Measurements from ENCODE around the gene CST11.

The CST11 gene

GRCh38 chr20:23414526-23415188 lies 38.0 kb downstream of the CST11 start:
- no peak for TF ChIP-seq CTCF (IDR thresholded peaks at IDR 0.05; ENCODE audit: low read depth, low read length)
- DNase-seq (ENCODE audit: low read depth in 2 of 2), result no peak
- no peak overlapping the region for H3K4me3 ChIP-seq (replicated peaks in 1 of 2; ENCODE audit: low read depth in 2 of 2, low read length in 2 of 2)

- H3K4me3 ChIP-seq (replicated peaks in 1 of 2; ENCODE audit: low read depth in 2 of 2, low read length in 2 of 2), result no peak overlapping the region
- DNase-seq (ENCODE audit: low read depth in 2 of 2), result no peak
- TF ChIP-seq CTCF (IDR thresholded peaks at IDR 0.05; ENCODE audit: low read depth, low read length), result no peak
These were observed 38.7 kb downstream of the CST11 start for GRCh38 chr20:23413862-23414422.

GRCh38 chr20:23412026-23412425 lies 40.6 kb downstream of the CST11 start:
- no peak overlapping the region for H3K4me3 ChIP-seq (replicated peaks in 1 of 2; ENCODE audit: low read depth in 2 of 2, low read length in 2 of 2)
- TF ChIP-seq CTCF (IDR thresholded peaks at IDR 0.05; ENCODE audit: low read depth, low read length), result no peak
- DNase-seq (ENCODE audit: low read depth in 2 of 2), result peak in 1 of 2 donors; percentile 29

- peak in 1 of 2 donors; percentile 27 for DNase-seq (ENCODE audit: low read depth in 2 of 2)
- no peak for TF ChIP-seq CTCF (IDR thresholded peaks at IDR 0.05; ENCODE audit: low read depth, low read length)
- no peak overlapping the region for H3K4me3 ChIP-seq (replicated peaks in 1 of 2; ENCODE audit: low read depth in 2 of 2, low read length in 2 of 2)
These were observed 41.6 kb downstream of the CST11 start for GRCh38 chr20:23410916-23411695.

- TF ChIP-seq CTCF (IDR thresholded peaks at IDR 0.05; ENCODE audit: low read depth, low read length), result no peak
- H3K4me3 ChIP-seq (replicated peaks in 1 of 2; ENCODE audit: low read depth in 2 of 2, low read length in 2 of 2), result no peak overlapping the region
- DNase-seq (ENCODE audit: low read depth in 2 of 2), result no peak
These were observed 42.9 kb downstream of the CST11 start for GRCh38 chr20:23409800-23410199.

- DNase-seq (ENCODE audit: low read depth in 2 of 2), result no peak
These were observed 43.7 kb downstream of the CST11 start for GRCh38 chr20:23408957-23409356.

More at GRCh38 chr20:23408957-23409356, 43.7 kb downstream of the CST11 start:
- no peak for TF ChIP-seq CTCF (IDR thresholded peaks at IDR 0.05; ENCODE audit: low read depth, low read length)
- no peak overlapping the region for H3K4me3 ChIP-seq (replicated peaks in 1 of 2; ENCODE audit: low read depth in 2 of 2, low read length in 2 of 2)
